COLO829 (cell line): ENCODE data around the gene IFNL4.
A peak's percentile ranks its signal among the peaks of the same experiment; 100 is the strongest.
"Not testable (repeated sequence)": the region's sequence is repeated elsewhere in the genome, so short reads cannot be mapped to it uniquely, and the experiment has no call there.

Experiments used
- DNase-seq: peaks from one replicate; pipeline ENCODE4 v3.0.0; 2012; ENCODE audit warnings: low spot score

The IFNL4 gene

GRCh38 chr19:39223703-39224279, 24.9 kb downstream of the IFNL4 start:
- DNase-seq, result peak; percentile 48

GRCh38 chr19:39219108-39219507, 29.5 kb downstream of the IFNL4 start:
- not testable (repeated sequence) for DNase-seq

- no peak for DNase-seq
Observed at GRCh38 chr19:39218230-39219007, 30.2 kb downstream of the IFNL4 start.

GRCh38 chr19:39217094-39217493, 31.6 kb downstream of the IFNL4 start:
- no peak for DNase-seq

- not testable (repeated sequence) for DNase-seq
Observed at GRCh38 chr19:39215323-39215722, 33.3 kb downstream of the IFNL4 start.

- no peak for DNase-seq
Observed at GRCh38 chr19:39212375-39212742, 36.3 kb downstream of the IFNL4 start.

GRCh38 chr19:39211731-39212374, 36.8 kb downstream of the IFNL4 start:
- DNase-seq, result no peak

- DNase-seq, result no peak
Observed at GRCh38 chr19:39209196-39209595, 39.5 kb downstream of the IFNL4 start.

GRCh38 chr19:39208175-39208795, 40.4 kb downstream of the IFNL4 start:
- no peak for DNase-seq

GRCh38 chr19:39207293-39207836, 41.3 kb downstream of the IFNL4 start:
- no peak for DNase-seq

- DNase-seq, result no peak
Observed at GRCh38 chr19:39206122-39206521, 42.5 kb downstream of the IFNL4 start.

GRCh38 chr19:39205449-39205764, 43.2 kb downstream of the IFNL4 start:
- no peak for DNase-seq

- DNase-seq, result no peak
Observed at GRCh38 chr19:39203372-39204341, 45.0 kb downstream of the IFNL4 start, which contains the start of gene SYCN. SYCN (minus strand) TSS chr19:39204263; CDS start chr19:39204254, 9 bp downstream.

GRCh38 chr19:39202998-39203355, 45.7 kb downstream of the IFNL4 start:
- DNase-seq, result no peak

- no peak for DNase-seq
Observed at GRCh38 chr19:39200803-39201115, 47.9 kb downstream of the IFNL4 start.

- no peak for DNase-seq
Observed at GRCh38 chr19:39200066-39200802, 48.4 kb downstream of the IFNL4 start.

- DNase-seq, result peak; percentile 65
Observed at GRCh38 chr19:39199025-39199424, 49.6 kb downstream of the IFNL4 start.

- no peak for DNase-seq
Observed at GRCh38 chr19:39197808-39198207, 50.8 kb downstream of the IFNL4 start.

- no peak for DNase-seq
Observed at GRCh38 chr19:39196860-39197562, 51.6 kb downstream of the IFNL4 start, which contains the start of gene NCCRP1. NCCRP1 (plus strand) TSS chr19:39196964; CDS start chr19:39196983, 19 bp downstream.

GRCh38 chr19:39196320-39196719, 52.3 kb downstream of the IFNL4 start:
- no peak for DNase-seq
